Thoracic aorta (tissue), 2 donors: Measurements from ENCODE around the gene COPS3. TPM values are rescaled to one million over a fixed set of nuclear protein-coding genes. Genes with fewer than 3 reads are reported as not detected.

Experiments used
- ATAC-seq: fragments of 150-250 bp; one replicate; pipeline ENCODE4 v1.8.0; 2017; ENCODE audit warnings: low read depth; ENCODE audit not compliant: insufficient number of reproducible peaks, low FRiP score
- DNase-seq: peaks from one replicate; pipeline ENCODE4 v3.0.0-alpha.2; 2020; ENCODE audit warnings: low spot score
- H3K27ac ChIP-seq, 2 donors: fragments of 200-600 bp; sonication (generic); 1 replicate in 1 of 2; 2 replicates in 1 of 2; pipeline ENCODE4 v1.5.1; 2016; ENCODE audit warnings: mild to moderate bottlenecking in 2 of 2, moderate library complexity in 2 of 2
- H3K27me3 ChIP-seq: fragments of 200-600 bp; sonication (generic); replicated peaks from 2 replicates; pipeline ENCODE4 v1.6.0; 2016; ENCODE audit warnings: mild to moderate bottlenecking; ENCODE audit not compliant: insufficient read depth
- H3K36me3 ChIP-seq: fragments of 200-600 bp; sonication (generic); one replicate; pipeline ENCODE4 v1.5.1; 2016
- H3K4me1 ChIP-seq, 2 donors: fragments of 200-600 bp; sonication (generic); 1 replicate in 1 of 2; 2 replicates in 1 of 2; pipeline versions ENCODE4 v1.5.1 to v1.6.0; 2016; ENCODE audit warnings: low read depth in 2 of 2, mild to moderate bottlenecking in 1 of 2; ENCODE audit not compliant: control insufficient read depth in 1 of 2
- H3K4me3 ChIP-seq: fragments of 200-600 bp; sonication (generic); 2 replicates; pipeline ENCODE4 v1.5.1; 2016; ENCODE audit warnings: mild to moderate bottlenecking
- H3K9me3 ChIP-seq: fragments of 200-600 bp; sonication (generic); 2 replicates; pipeline ENCODE4 v1.5.1; 2016
- total RNA-seq, 2 donors: library from RNA; depleted of rRNA; stranded (reverse); fragments of >200 nt; gene quantifications; one replicate each; pipeline versions ENCODE4 v1.1.0 to v1.2.3, GENCODE V29; 2016
- TF ChIP-seq, protein P1 (sequence below): fragments of 200-600 bp; sonication (generic); IDR thresholded peaks from one replicate; pipeline ENCODE4 v1.5.1; 2019; ENCODE audit warnings: antibody characterized with exemption

Gene COPS3
- total RNA-seq, 2 donors from 2014 or later: 45.4 to 49.8 TPM

DNA sequence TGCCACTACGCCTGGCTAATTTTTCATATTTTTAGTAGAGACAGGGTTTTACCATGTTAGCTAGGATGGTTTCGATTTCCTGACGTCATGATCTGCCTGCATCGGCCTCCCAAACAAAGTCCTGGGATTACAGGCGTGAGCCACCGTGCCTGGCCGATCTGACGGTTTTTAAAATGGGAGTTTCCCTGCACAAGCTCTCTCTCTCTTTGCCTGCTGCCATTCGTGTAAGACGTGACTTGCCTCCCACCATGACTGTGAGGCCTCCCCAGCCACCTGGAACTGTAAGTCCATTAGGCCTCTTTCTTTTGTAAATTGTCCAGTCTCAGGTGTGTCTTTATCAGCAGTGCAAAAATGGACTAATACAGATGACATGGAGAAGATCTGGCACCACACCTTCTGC, 39.4 kb downstream of the COPS3 start:
- ATAC-seq: no peak
- DNase-seq: no peak
- peaks cover 0 to 12% of the 10 kb centered on the region in 2 donors for H3K4me1 ChIP-seq

DNA sequence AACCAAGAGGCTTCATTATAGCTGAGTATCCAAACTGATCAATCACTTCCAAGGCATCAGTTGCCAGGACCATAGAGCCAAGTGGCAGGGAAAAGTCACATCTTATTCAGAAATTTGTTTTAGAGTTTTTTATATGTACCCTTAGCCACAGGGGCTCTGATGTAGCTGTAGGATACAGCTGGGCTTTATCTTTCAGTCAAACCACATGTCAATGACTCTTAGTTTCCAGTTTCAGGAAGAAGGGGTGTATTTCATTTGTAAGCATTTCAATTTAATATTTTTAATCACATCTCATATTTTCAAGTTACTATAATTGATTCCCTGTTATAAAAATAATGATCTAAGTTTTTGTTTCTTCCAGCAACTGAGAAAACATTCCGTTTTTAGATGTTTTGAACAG, 41.2 kb downstream of the COPS3 start:
- H3K9me3 ChIP-seq: no peaks in the 10 kb centered on the region
- no peak overlapping the region for H3K27ac ChIP-seq
- TF ChIP-seq, protein P1, sequence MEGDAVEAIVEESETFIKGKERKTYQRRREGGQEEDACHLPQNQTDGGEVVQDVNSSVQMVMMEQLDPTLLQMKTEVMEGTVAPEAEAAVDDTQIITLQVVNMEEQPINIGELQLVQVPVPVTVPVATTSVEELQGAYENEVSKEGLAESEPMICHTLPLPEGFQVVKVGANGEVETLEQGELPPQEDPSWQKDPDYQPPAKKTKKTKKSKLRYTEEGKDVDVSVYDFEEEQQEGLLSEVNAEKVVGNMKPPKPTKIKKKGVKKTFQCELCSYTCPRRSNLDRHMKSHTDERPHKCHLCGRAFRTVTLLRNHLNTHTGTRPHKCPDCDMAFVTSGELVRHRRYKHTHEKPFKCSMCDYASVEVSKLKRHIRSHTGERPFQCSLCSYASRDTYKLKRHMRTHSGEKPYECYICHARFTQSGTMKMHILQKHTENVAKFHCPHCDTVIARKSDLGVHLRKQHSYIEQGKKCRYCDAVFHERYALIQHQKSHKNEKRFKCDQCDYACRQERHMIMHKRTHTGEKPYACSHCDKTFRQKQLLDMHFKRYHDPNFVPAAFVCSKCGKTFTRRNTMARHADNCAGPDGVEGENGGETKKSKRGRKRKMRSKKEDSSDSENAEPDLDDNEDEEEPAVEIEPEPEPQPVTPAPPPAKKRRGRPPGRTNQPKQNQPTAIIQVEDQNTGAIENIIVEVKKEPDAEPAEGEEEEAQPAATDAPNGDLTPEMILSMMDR: no peak
- no peaks in the 10 kb centered on the region for H3K36me3 ChIP-seq
- DNase-seq: no peak
- H3K4me3 ChIP-seq: no peak overlapping the region
- H3K4me1 ChIP-seq: peaks cover 0 to 23% of the 10 kb centered on the region in 2 donors
- no peak for ATAC-seq
- no peaks in the 10 kb centered on the region for H3K27me3 ChIP-seq

More for the DNA sequence above, 39.4 kb downstream of the COPS3 start:
- Histone ChIP-seq H3K27me3 (no peaks in the 10 kb centered on the region), H3K9me3 (no peaks in the 10 kb centered on the region), H3K36me3 (no peaks in the 10 kb centered on the region), H3K27ac (no peak overlapping the region), H3K4me3 (no peak overlapping the region)
- TF ChIP-seq, protein P1: no peak

DNA sequence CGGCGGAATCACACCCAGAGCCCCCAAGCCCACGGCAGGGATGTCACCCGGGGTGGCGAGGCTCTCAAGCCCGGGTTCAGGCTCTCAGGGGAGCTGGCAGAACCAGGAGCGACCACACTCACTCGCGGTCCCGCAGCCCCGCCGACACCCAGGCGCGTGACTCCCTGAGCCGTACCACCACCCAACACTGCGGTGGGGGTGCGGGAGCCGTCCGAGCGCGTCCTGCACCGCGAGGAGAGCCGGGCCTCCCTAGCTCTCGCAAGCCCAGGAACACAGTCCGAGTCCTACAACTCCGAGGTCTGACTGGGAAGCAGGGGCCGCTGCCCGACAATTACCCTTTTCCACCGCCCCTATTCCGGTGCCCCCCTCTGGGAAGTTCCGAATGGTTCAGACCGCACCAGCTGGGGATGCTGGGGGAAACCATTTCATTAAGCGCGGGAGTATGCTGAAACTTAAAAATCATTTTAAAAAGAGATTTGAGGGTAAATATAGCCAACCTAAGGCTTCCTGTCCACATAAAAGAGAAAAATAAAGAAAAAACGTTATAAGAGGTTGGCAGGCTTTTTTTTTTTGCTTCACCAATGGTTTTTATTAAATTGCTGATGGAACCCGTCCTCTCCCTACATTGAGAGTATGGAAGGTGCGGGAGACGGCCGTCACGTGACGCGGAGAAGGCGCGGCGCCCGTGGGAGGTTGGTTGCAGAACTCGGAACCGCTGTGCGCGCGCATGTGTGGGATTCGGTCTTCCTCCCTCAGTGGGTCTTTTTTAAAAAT, 43.8 kb downstream of the COPS3 start, which contains the start of gene FLCN:
Gene FLCN (minus strand): TSS at position 143 of the 774 bp plus-strand sequence. CDS start 9,031 bp downstream, outside the sequence.
- peak; percentile 66 for DNase-seq
- no peaks in the 10 kb centered on the region for H3K27me3 ChIP-seq
- TF ChIP-seq, protein P1: no peak

DNA sequence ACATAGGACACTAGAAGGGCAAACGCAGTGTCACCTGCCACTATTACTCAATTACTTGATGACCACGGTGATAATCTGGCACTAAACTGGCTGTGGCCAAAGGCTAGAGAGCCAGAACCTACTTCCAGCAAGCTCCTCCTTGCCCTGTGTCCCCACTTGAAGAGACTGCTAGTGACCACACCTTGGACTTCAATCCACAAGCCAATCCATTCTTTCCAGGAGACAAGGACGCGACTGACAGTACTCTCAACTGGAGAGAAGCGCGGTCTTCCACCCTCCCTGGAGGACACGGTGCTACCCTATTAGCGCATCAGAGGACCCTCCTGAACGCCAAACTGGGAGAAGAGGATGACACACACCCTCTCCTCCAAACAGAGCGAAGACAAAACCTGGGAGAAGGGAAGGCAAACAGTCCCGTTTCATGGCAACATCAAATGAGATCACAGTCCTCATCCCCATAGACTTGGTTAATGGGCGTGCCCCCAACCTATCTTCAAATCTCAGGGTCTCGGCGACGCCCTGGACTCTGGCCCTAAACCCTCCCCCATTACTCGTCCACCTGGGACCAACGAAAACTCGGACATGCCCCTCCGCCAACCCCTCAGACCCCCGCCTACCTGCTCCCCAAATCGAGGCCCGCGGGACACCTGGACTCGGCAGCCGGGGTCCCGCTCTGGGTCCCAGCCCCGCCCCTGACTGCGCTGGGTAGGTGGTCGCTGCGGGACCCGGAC, 44.6 kb downstream of the COPS3 start:
- no peak for DNase-seq
- H3K4me1 ChIP-seq: peaks cover 0 to 33% of the 10 kb centered on the region in 2 donors

More for the DNA sequence above, 43.8 kb downstream of the COPS3 start, which contains the start of gene FLCN:
- peak; percentile 84 for ATAC-seq
- H3K36me3 ChIP-seq: peaks cover 1% of the 10 kb centered on the region
- H3K4me1 ChIP-seq: peaks cover 0 to 33% of the 10 kb centered on the region in 2 donors
- peak within 1 kb of the TSS; percentile 94 to 97 for H3K27ac ChIP-seq
- no peaks in the 10 kb centered on the region for H3K9me3 ChIP-seq
- peak within 1 kb of the TSS; percentile 99 for H3K4me3 ChIP-seq

More for the DNA sequence above, 44.6 kb downstream of the COPS3 start:
- Histone ChIP-seq H3K9me3 (no peaks in the 10 kb centered on the region), H3K4me3 (peak overlapping the region; percentile 99), H3K36me3 (peaks cover 8% of the 10 kb centered on the region), H3K27ac (peak overlapping the region; percentile 94 to 97), H3K27me3 (no peaks in the 10 kb centered on the region)
- TF ChIP-seq, protein P1: no peak
- ATAC-seq: peak; percentile 5
